ENCODE measurements around the gene ASPSCR1.
"Not testable (repeated sequence)": the region's sequence is repeated elsewhere in the genome, so short reads cannot be mapped to it uniquely, and the experiment has no call there.

ASPSCR1 gene

GRCh38 chr17:82029391-82029790, 52.0 kb downstream of the ASPSCR1 start:
- FAIRE-seq: no peak

DNA sequence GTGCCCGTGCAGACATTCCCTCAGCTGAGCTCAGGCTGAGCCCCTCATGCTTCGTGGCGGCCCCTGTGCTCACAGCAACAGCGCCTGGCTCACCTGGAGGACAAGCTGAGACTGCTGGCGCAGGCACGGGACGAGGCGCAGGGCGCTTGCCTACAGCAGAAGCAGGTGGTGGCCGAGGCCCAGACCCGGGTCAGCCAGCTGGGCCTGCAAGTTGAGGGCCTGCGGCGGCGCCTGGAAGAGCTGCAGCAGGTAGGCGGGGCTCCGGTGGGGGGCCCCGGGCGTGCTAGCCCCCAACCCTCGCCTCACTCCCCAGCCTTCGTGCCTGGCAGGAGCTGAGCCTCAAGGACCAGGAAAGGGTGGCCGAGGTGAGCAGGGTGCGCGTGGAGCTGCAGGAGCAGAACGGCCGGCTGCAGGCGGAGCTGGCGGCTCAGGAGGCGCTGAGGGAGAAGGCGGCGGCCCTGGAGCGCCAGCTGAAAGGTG, 52.6 kb downstream of the ASPSCR1 start:
- no peak for FAIRE-seq

DNA sequence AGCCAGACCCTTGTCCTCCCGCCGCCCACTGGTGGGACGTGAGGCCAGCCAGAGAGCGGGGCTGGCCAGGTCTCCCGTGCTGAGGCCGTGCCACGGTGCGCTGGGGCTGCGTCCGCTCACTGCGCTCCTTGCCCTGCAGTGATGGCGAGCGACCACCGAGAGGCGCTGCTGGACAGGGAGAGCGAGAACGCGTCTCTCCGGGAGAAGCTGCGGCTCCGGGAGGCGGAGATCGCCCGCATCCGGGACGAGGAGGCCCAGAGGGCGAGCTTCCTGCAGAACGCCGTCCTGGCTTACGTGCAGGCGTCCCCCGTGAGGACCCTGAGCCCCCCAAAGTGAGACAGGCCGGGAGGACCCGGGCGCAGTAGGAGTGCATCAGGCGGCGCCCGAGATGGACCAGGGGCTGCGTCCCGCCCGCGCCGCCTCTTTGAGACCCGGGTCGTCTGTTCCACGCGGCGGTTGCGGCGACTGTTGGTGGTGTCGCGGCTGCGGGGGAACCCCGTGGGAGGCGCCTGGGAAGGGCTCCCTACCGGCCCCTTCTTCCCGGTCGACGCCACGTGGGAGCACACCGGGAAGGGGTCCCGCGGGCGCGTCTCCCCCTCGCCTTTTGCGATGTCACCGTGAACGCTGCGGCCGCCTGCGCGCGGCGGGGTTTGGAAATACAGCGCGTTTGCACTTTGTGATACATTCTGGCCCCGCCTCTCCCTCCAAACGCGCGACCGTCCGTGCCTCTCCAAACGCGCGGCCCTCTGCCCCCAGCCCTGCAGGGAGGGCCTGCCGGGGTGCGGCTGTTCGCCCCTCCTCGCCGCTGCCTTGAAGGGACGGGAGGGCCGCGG, 53.3 kb downstream of the ASPSCR1 start:
- no peak for FAIRE-seq

GRCh38 chr17:82031303-82031884, 54.0 kb downstream of the ASPSCR1 start, which contains the start of gene RAC3:
RAC3 (plus strand) TSS chr17:82031678; CDS start chr17:82031762, 84 bp downstream.
- no peak for FAIRE-seq

DNA sequence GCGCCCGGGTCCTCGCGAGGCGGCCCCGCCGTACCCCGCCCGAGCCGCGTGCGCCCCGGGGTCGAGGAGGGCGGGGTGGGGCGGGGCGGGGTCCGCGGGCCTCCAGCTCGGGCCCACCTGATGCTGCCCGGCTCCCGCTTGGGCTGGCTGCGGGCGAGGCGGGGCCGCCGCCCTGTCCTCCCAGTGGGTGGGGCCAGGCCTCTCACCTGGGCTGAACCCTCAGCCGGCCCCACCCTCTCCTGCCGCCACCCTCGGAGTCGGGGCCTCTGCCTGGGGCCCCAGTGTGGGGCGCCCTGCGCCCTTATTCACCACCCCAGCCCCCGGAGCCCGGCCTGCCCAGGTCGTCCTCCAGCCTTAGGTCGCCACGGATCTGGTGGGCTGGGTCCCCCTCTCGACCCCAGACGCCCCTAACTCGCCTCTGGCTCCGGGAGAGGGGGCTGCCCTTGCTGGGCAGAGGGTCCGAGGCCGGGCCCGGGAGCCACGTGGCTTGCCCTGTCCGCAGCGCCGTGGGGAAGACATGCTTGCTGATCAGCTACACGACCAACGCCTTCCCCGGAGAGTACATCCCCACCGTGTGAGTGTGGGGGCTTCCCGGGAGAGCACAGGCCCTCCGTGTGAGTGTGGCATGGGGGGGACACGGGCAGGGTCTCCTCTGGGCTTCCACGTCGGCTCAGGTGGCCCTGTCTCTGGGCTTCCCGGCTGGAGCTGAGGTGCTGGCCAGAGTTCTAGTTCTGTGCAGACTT, 54.6 kb downstream of the ASPSCR1 start:
- no peak for FAIRE-seq

- FAIRE-seq: no peak
Observed at GRCh38 chr17:82033359-82034085, 56.1 kb downstream of the ASPSCR1 start.

GRCh38 chr17:82034371-82035011, 57.1 kb downstream of the ASPSCR1 start:
- FAIRE-seq: no peak

GRCh38 chr17:82035488-82035887, 58.1 kb downstream of the ASPSCR1 start:
- no peak for FAIRE-seq

DNA sequence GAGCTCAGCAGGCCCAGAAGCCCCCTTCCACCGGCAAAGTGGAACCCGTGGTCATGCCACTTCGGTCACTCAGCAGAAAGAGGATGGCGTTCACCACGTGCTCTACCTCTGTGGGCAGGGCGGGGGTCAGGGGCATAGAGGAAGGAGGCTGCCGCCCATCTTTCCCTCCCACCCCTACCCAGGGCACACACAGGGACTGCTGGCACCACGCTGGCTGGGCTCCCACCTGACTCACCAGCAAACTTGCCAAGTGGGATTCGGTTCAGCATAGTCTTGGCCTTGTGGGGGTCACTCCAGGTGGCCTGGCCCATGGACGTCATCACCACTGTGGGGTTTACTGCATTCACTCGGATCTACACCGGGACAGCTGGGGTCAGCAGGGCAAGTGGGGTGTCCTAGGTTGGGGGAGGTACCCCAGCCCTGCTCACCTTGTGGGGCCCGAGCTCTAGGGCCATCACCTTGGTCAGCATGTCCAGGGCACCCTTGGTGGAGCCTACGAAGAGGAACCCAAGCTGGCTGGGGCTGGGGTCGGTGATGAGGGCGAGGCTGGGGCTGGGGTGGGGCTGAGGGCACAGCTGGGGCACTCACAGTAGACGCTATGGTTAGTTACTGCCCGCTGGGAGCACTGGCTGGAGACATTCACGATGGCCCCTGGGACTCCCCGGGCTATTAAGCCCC, 58.7 kb downstream of the ASPSCR1 start:
- FAIRE-seq: no peak

- FAIRE-seq: no peak
Observed at GRCh38 chr17:82036634-82037091, 59.2 kb downstream of the ASPSCR1 start.

DNA sequence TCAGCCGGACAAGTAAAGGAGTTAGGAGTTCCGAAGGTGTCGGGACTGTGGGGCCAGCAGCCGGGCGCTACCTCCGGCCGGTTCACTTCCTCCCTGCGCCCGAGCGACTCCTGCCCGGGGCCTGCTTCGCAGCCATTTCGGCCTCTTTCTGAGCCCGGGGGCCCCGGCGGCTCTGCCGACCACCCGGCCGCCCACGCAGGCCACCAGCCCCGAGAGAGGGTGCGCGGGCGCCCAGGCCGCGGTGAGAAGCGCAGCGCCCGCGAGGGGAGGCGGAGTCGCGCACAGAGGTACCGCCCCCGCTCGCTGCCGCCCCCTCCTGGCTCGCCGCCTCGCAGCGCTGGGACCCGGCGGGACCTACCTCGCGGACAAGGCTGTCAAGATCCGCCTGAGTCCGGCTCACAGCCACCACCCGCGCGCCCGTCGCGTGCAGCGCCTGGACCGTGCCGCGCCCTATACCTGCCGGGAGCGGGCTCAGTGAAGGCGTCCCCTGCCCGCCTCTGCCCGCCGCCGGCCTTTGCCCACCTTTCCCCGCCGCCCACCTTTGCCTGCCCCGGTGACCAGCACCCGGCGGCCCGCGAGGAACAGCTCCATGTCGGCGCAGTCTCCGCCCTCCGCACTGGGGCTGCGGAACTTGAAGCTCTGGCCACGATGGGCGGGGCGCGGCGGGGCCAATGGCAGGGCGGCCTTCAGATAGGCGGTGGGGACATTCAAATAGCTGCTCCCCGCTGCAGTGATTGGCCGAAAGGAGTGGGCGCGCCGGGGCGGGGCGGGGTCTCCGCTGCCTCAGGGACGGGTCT, 59.9 kb downstream of the ASPSCR1 start, which contains the start of gene DCXR:
Gene DCXR (minus strand): TSS at position 606 of the 797 bp plus-strand sequence. CDS start 15 bp downstream, at position 591.
- FAIRE-seq: peak; percentile 95

DNA sequence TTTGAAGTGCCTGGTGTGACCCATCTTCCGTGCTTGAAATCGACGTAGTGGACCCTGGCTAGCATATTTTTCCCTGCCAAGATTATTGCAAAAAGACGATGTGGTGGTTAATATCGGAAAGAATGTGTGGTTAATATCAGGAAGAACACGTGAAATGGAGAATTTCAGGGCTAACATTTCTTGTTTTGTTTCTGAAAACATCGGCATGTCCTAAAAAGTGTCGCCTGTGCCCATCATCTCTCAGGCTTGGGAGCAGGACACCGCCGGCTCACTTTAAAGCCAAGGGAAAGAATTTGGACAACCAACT, 60.4 kb downstream of the ASPSCR1 start:
- FAIRE-seq: no peak

GRCh38 chr17:82038796-82039409, 61.5 kb downstream of the ASPSCR1 start:
- not testable (repeated sequence) for FAIRE-seq

- FAIRE-seq: no peak
Observed at GRCh38 chr17:82039695-82040299, 62.4 kb downstream of the ASPSCR1 start.

DNA sequence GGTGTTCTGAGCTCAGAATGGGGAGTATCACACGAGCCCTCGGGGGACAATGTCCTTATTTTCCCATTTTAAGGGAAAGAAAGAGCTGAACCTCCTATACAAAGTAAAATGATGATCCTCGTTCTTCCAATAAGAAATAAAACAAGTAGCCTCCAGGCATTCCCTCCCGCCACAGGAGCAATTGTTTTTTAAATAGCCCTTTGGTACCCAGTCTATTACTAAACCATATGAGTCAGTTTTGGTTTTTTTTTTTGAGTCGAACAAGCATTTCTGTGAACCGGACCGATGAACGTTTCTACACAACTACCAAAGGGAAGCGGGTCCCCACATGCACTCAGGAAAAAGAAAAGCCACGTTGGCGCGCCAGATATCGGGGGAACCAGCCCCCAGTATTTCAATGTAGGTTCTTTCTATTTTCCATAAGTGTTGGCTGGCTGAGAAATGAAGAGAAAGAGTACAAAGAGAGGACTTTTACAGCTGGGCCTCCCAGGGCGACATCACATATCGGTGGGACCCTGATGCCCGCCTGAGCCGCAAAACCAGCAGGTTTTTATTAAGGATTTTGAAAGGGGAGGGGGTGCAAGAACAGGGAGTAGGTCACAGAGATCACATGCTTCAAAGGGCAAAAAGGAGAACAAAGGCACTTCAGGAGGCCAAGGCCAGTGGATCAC, 63.9 kb downstream of the ASPSCR1 start:
- FAIRE-seq: no peak

- no peak for FAIRE-seq
Observed at GRCh38 chr17:82042649-82043048, 65.2 kb downstream of the ASPSCR1 start.

DNA sequence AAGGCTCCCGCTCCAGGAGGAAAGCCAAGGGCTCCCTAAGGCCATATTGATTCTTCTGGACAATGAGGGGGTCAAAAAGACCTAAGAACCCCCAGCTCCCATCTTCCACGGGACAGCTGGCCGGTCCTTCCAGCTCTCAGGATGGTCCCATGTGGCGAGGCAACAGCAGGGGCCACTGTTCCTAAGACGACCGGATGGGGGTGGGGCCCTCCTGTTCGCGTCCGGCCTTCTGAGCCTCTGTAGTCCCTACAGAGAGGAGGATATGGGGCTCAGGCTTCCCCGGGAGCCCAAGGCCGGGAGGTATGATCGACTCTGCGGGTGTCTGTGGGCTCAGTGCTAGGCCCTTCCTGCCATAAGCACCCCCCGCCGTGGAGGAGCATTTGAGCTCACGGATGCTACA, 66.1 kb downstream of the ASPSCR1 start:
- FAIRE-seq: no peak

DNA sequence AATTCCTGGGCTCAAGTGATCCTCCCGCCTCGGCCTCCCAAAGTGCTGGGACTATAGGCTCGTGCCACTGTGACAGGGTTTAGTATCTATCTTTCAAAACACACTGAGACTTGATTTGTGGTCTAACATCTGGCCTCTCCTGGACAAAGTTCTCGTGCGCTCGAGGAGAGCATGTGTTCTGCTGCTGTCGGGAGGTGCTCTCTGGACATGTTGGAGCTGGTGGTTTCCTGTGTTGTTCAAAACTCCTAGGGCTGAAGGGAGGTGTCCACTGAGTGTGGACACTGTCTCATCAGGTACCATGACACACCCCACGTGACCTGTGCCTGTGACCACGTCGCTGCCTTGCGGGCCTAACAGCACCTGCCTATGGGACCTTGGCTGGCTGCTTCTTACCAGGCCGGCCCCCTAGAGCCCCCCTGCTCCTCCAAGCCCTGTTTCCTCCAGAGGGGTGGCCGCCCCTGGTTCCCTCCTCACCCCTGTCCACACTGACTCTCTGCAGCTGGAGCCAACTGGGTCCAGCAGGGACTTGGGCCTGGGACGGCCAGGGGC, 68.6 kb downstream of the ASPSCR1 start:
- FAIRE-seq: no peak

DNA sequence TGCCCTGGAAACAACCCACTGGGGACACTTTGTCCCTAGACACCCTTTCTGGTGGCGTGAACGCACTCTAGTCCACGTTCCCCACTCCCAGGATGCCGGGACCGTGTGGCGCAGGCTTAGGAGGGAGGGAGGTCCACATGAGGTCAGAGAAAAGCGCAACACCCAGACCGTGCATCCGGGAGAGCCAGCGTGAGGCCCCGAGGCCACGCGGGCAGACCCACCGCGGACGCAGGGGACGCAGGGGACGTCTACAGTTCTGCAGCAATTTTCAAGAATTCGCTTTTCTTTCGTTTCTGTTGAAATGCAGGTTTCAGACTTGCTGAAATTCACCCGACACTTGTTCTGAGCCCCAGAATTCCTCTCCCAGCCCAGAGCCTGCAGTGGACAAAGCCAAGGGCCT, 69.5 kb downstream of the ASPSCR1 start:
- FAIRE-seq: no peak
